H9 (cell line): Measurements from ENCODE around the gene SAXO1. TPM values are rescaled to one million over a fixed set of nuclear protein-coding genes. Genes with fewer than 3 reads are reported as not detected.

Source experiments
- DNase-seq: peaks from one replicate; pipeline ENCODE4 v3.0.0-alpha.2; 2017
- H2AFZ ChIP-seq: one replicate; pipeline ENCODE4 v1.6.1; 2013; ENCODE audit warnings: mild to moderate bottlenecking, low read length, control low read depth, moderate library complexity
- H2AK5ac ChIP-seq: 2 replicates; pipeline ENCODE4 v1.6.1; 2013; ENCODE audit warnings: low read length, control low read depth, mixed read lengths; ENCODE audit not compliant: insufficient read length
- H2BK120ac ChIP-seq: one replicate; pipeline ENCODE4 v1.6.1; 2013; ENCODE audit warnings: low read depth, mild to moderate bottlenecking, low read length, control low read depth, inconsistent platforms; ENCODE audit not compliant: poor library complexity, severe bottlenecking
- H2BK12ac ChIP-seq: 2 replicates; pipeline ENCODE4 v1.6.1; 2013; ENCODE audit warnings: low read length, control low read depth, mixed read lengths, low read depth; ENCODE audit not compliant: insufficient read length
- H2BK15ac ChIP-seq: 2 replicates; pipeline ENCODE4 v1.6.1; 2013; ENCODE audit warnings: low read depth, low read length, control low read depth
- H2BK20ac ChIP-seq: one replicate; pipeline ENCODE4 v1.6.1; 2013; ENCODE audit warnings: low read depth, mild to moderate bottlenecking, low read length, control low read depth, inconsistent platforms; ENCODE audit not compliant: poor library complexity, severe bottlenecking
- H2BK5ac ChIP-seq: 2 replicates; pipeline ENCODE4 v1.6.1; 2013; ENCODE audit warnings: low read length, control low read depth, mixed read lengths; ENCODE audit not compliant: insufficient read length
- H3K14ac ChIP-seq: 2 replicates; pipeline ENCODE4 v1.6.1; 2013; ENCODE audit warnings: low read length, control low read depth; ENCODE audit not compliant: insufficient read depth
- H3K18ac ChIP-seq: 2 replicates; pipeline ENCODE4 v1.6.1; 2013; ENCODE audit warnings: low read depth, mild to moderate bottlenecking, mixed read lengths, low read length, control low read depth; ENCODE audit not compliant: insufficient read length
- H3K23ac ChIP-seq: 2 replicates; pipeline ENCODE4 v1.6.1; 2013; ENCODE audit warnings: low read length, control low read depth, mixed read lengths, low read depth; ENCODE audit not compliant: insufficient read length
- H3K23me2 ChIP-seq: 2 replicates; pipeline ENCODE4 v1.6.1; 2013; ENCODE audit warnings: low read depth, mild to moderate bottlenecking, mixed read lengths, low read length, control low read depth; ENCODE audit not compliant: insufficient read length, poor library complexity, severe bottlenecking
- H3K27ac ChIP-seq: 2 replicates; pipeline ENCODE4 v1.5.1; 2013; ENCODE audit warnings: low read length, control low read depth, mixed read lengths, low read depth; ENCODE audit not compliant: insufficient read length
- H3K27me3 ChIP-seq: 2 replicates; pipeline ENCODE4 v1.6.1; 2013; ENCODE audit warnings: low read length, control low read depth, inconsistent platforms; ENCODE audit not compliant: insufficient read depth
- H3K4ac ChIP-seq: 2 replicates; pipeline ENCODE4 v1.6.1; 2013; ENCODE audit warnings: low read depth, mild to moderate bottlenecking, control low read depth, inconsistent platforms, low read length, moderate library complexity
- H3K4me1 ChIP-seq: 2 replicates; pipeline ENCODE4 v1.6.1; 2013; ENCODE audit warnings: low read length, control low read depth, inconsistent platforms; ENCODE audit not compliant: insufficient read depth
- H3K4me2 ChIP-seq: 2 replicates; pipeline ENCODE4 v1.6.1; 2013; ENCODE audit warnings: low read length, control low read depth, mixed read lengths; ENCODE audit not compliant: insufficient read length, insufficient read depth
- H3K56ac ChIP-seq: 2 replicates; pipeline ENCODE4 v1.6.1; 2013; ENCODE audit warnings: low read depth, mild to moderate bottlenecking, mixed read lengths, low read length, control low read depth; ENCODE audit not compliant: insufficient read length
- H3K79me1 ChIP-seq: 2 replicates; pipeline ENCODE4 v1.6.1; 2013; ENCODE audit warnings: low read depth, mild to moderate bottlenecking, moderate library complexity, low read length, control low read depth, inconsistent platforms; ENCODE audit not compliant: insufficient read depth, poor library complexity, severe bottlenecking
- H3K79me2 ChIP-seq: 2 replicates; pipeline ENCODE4 v1.6.1; 2013; ENCODE audit warnings: low read length, control low read depth, inconsistent platforms; ENCODE audit not compliant: insufficient read depth
- H3K9ac ChIP-seq: 2 replicates; pipeline ENCODE4 v1.6.1; 2013; ENCODE audit warnings: low read length, control low read depth, mixed read lengths; ENCODE audit not compliant: insufficient read length; ENCODE audit errors: extremely low read depth
- H3K9me3 ChIP-seq: one replicate; pipeline ENCODE4 v1.6.1; 2013; ENCODE audit warnings: low read depth, low read length, inconsistent platforms; ENCODE audit not compliant: control insufficient read depth
- H3T11ph ChIP-seq: one replicate; pipeline ENCODE4 v1.6.1; 2013; ENCODE audit warnings: mild to moderate bottlenecking, low read length, control low read depth, inconsistent platforms
- H4K20me1 ChIP-seq: one replicate; pipeline ENCODE4 v1.6.1; 2013; ENCODE audit not compliant: control insufficient read depth, insufficient read length, insufficient read depth
- H4K5ac ChIP-seq: 2 replicates; pipeline ENCODE4 v1.6.1; 2013; ENCODE audit warnings: low read depth, mild to moderate bottlenecking, mixed read lengths, low read length, control low read depth; ENCODE audit not compliant: insufficient read length
- H4K8ac ChIP-seq: replicated peaks from 2 replicates; pipeline ENCODE4 v1.6.1; 2013; ENCODE audit warnings: low read length, control low read depth, mixed read lengths, low read depth; ENCODE audit not compliant: insufficient read length
- H4K91ac ChIP-seq: 2 replicates; pipeline ENCODE4 v1.6.1; 2013; ENCODE audit warnings: low read depth, mild to moderate bottlenecking, moderate library complexity, mixed read lengths, low read length, control low read depth; ENCODE audit not compliant: insufficient read length
- H3K27ac Mint-ChIP-seq, 3 experiments: 2 replicates in 2 of 3; 3 replicates in 1 of 3; pipeline ENCODE4 v1.8.0; 2020 to 2021; ENCODE audit warnings: mixed read lengths in 3 of 3, mild to moderate bottlenecking in 1 of 3, moderate library complexity in 1 of 3
- H3K27me3 Mint-ChIP-seq: 2 replicates; pipeline ENCODE4 v1.8.0; 2021; ENCODE audit warnings: low read depth, mild to moderate bottlenecking, moderate library complexity, mixed read lengths
- H3K36me3 Mint-ChIP-seq, 3 experiments: 2 replicates in 2 of 3; 3 replicates in 1 of 3; pipeline ENCODE4 v1.8.0; 2020 to 2021; ENCODE audit warnings: low read depth in 3 of 3, mixed read lengths in 3 of 3; ENCODE audit not compliant: insufficient read depth in 1 of 3
- H3K4me1 Mint-ChIP-seq, 2 experiments: 2 replicates each; pipeline ENCODE4 v1.8.0; 2020; ENCODE audit warnings: mixed read lengths in 2 of 2
- H3K4me3 Mint-ChIP-seq, 2 experiments: 2 replicates in 1 of 2; 3 replicates in 1 of 2; pipeline ENCODE4 v1.8.0; 2020 to 2021; ENCODE audit warnings: mild to moderate bottlenecking in 2 of 2, mixed read lengths in 2 of 2, moderate library complexity in 1 of 2
- H3K9me3 Mint-ChIP-seq, 2 experiments: 2 replicates in 1 of 2; 3 replicates in 1 of 2; pipeline ENCODE4 v1.8.0; 2020; ENCODE audit warnings: mild to moderate bottlenecking in 2 of 2, mixed read lengths in 2 of 2, moderate library complexity in 1 of 2
- CTCF ChIP-seq: fragments of 200-600 bp; sonication (generic); conservative IDR thresholded peaks from 3 replicates; pipeline ENCODE4 v1.8.0; 2021; ENCODE audit warnings: antibody characterized with exemption, mild to moderate bottlenecking
- WGBS: extraction: QIAGEN DNeasy Blood & Tissue Kit; methylation state at CpG from one replicate; pipeline ENCODE4 v1.1.7; 2013; ENCODE audit warnings: missing lambda C conversion rate, low lambda C conversion rate, mixed read lengths; ENCODE audit not compliant: insufficient read length; ENCODE audit errors: extremely low coverage; 5-methylcytosine and 5-hydroxymethylcytosine counted together
- total RNA-seq: library from RNA; stranded (reverse); gene quantifications from 2 replicates; pipeline ENCODE4 v1.2.1, GENCODE V29; 2021

SAXO1 gene
- total RNA-seq, 1 experiment from 2014 or later = 0.09 TPM

GRCh38 chr9:18877984-18878383 is 155.0 kb downstream of the SAXO1 start:
- no peak overlapping the region for H3K4ac ChIP-seq
- no peak overlapping the region for H2AK5ac ChIP-seq
- H3T11ph ChIP-seq = no peak overlapping the region
- WGBS = no CpG with 5 or more reads among the region's 3 CpGs
- H3K14ac ChIP-seq = no peak overlapping the region
- H3K27ac Mint-ChIP-seq = no peak overlapping the region
- TF ChIP-seq CTCF = no peak
- H3K9ac ChIP-seq = no peak overlapping the region
- H3K79me1 ChIP-seq = no peaks in the 10 kb centered on the region
- H3K23ac ChIP-seq = no peak overlapping the region
- no peak overlapping the region for H3K4me2 ChIP-seq
- no peak overlapping the region for H2BK120ac ChIP-seq
- H4K91ac ChIP-seq = no peak overlapping the region
- no peaks in the 10 kb centered on the region for H3K4me1 Mint-ChIP-seq
- H4K5ac ChIP-seq = no peak overlapping the region
- H3K23me2 ChIP-seq = no peaks in the 10 kb centered on the region
- no peak overlapping the region for H2BK15ac ChIP-seq
- no peaks in the 10 kb centered on the region for H3K79me2 ChIP-seq
- peaks cover under 1 to 4% of the 10 kb centered on the region in 2 experiments; a peak in 4 of 5 replicates for H3K9me3 Mint-ChIP-seq
- no peaks in the 10 kb centered on the region for H3K9me3 ChIP-seq
- no peak overlapping the region for H3K27ac ChIP-seq
- H2BK5ac ChIP-seq = no peak overlapping the region
- H3K27me3 ChIP-seq = no peaks in the 10 kb centered on the region
- H2BK12ac ChIP-seq = no peak overlapping the region
- peaks cover 0 to 2% (median under 1%) of the 10 kb centered on the region in 3 experiments; a peak in 4 of 7 replicates for H3K36me3 Mint-ChIP-seq
- no peak overlapping the region for H3K18ac ChIP-seq
- no peaks in the 10 kb centered on the region; the same call in 1 of the 2 replicates for H3K27me3 Mint-ChIP-seq
- H2BK20ac ChIP-seq = no peak overlapping the region
- no peak overlapping the region for H2AFZ ChIP-seq
- H3K4me3 Mint-ChIP-seq = no peak overlapping the region
- no peak overlapping the region for H4K8ac ChIP-seq
- no peaks in the 10 kb centered on the region for H4K20me1 ChIP-seq
- DNase-seq = no peak
- H3K56ac ChIP-seq = no peak overlapping the region
- no peaks in the 10 kb centered on the region for H3K4me1 ChIP-seq

Other genes starting within 250 kb of the SAXO1 start
- gene RRAGA, start 16.2 kb upstream of the SAXO1 start, total RNA-seq = 53.8 and 56.4 TPM in 2 replicates
- gene HAUS6, start 69.7 kb upstream of the SAXO1 start, total RNA-seq = 41.2 and 42.3 TPM in 2 replicates
- gene PLIN2, start 94.3 kb upstream of the SAXO1 start, total RNA-seq = 131 and 132 TPM in 2 replicates
- gene DENND4C, start 197.5 kb upstream of the SAXO1 start, total RNA-seq = 22.6 and 26.6 TPM in 2 replicates